ENCODE data around the gene REV1.

Gene REV1

GRCh38 chr2:99448556-99448955 lies 41.3 kb downstream of the REV1 start:
- no peaks in the 10 kb centered on the region for H3K9me3 Mint-ChIP-seq
- no peak overlapping the region for H3K27ac Mint-ChIP-seq
- H3K4me1 Mint-ChIP-seq: no peaks in the 10 kb centered on the region
- CTCF ChIA-PET: no interaction called here
- no peak for DNase-seq
- H3K36me3 Mint-ChIP-seq: peaks cover 25% of the 10 kb centered on the region
- no peaks in the 10 kb centered on the region for H3K27me3 Mint-ChIP-seq
- no peak overlapping the region for H3K4me3 Mint-ChIP-seq

- H3K27me3 Mint-ChIP-seq: no peaks in the 10 kb centered on the region
- H3K4me1 Mint-ChIP-seq: peaks cover under 1% of the 10 kb centered on the region
- no peak overlapping the region for H3K4me3 Mint-ChIP-seq
- H3K27ac Mint-ChIP-seq: no peak overlapping the region
- H3K9me3 Mint-ChIP-seq: no peaks in the 10 kb centered on the region
- CTCF ChIA-PET: interaction anchor here (0.6 kb wide), 1 partner anchor 279 kb away, joined by 3 read pairs; no protein-coding TSS in a partner anchor
- peaks cover 17% of the 10 kb centered on the region for H3K36me3 Mint-ChIP-seq
- no peak for DNase-seq
Measured at GRCh38 chr2:99445065-99445464, 44.8 kb downstream of the REV1 start.

DNA sequence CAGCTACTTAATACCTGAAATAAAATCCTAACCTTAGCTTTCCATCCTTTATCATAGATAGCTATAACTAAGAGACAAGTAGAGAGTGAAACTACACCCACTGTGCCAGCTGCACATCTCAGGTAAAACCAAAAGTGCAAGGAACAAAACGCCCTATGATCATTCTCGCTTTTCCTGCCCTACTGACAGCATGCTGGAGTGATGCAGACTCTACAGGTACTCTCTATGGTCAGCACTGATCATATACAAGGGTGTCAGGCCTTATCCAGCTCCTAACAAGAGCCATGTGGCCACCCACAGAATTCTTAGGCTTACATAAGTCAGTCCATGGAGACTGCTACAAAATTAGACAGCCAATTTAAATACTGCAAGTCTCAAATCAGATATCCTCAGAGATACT lies 45.6 kb downstream of the REV1 start:
- no peaks in the 10 kb centered on the region for H3K9me3 Mint-ChIP-seq
- no peak overlapping the region for H3K27ac Mint-ChIP-seq
- CTCF ChIA-PET: no interaction called here
- H3K4me1 Mint-ChIP-seq: peaks cover 3% of the 10 kb centered on the region
- H3K4me3 Mint-ChIP-seq: no peak overlapping the region
- peaks cover 17% of the 10 kb centered on the region for H3K36me3 Mint-ChIP-seq
- no peak for DNase-seq
- no peaks in the 10 kb centered on the region for H3K27me3 Mint-ChIP-seq

- Mint-ChIP-seq H3K9me3 (no peaks in the 10 kb centered on the region), H3K4me3 (no peak overlapping the region), H3K36me3 (peaks cover 15% of the 10 kb centered on the region), H3K27me3 (no peaks in the 10 kb centered on the region), H3K4me1 (peaks cover 3% of the 10 kb centered on the region), H3K27ac (no peak overlapping the region)
- no peak for DNase-seq
- CTCF ChIA-PET: no interaction called here
Measured at GRCh38 chr2:99442837-99443236, 47.0 kb downstream of the REV1 start.

GRCh38 chr2:99439971-99440505 lies 49.8 kb downstream of the REV1 start:
- Mint-ChIP-seq H3K4me1 (peaks cover 3% of the 10 kb centered on the region), H3K4me3 (no peak overlapping the region), H3K9me3 (no peaks in the 10 kb centered on the region), H3K27me3 (no peaks in the 10 kb centered on the region), H3K36me3 (peaks cover 13% of the 10 kb centered on the region), H3K27ac (no peak overlapping the region)
- CTCF ChIA-PET: no interaction called here
- DNase-seq: no peak

DNA sequence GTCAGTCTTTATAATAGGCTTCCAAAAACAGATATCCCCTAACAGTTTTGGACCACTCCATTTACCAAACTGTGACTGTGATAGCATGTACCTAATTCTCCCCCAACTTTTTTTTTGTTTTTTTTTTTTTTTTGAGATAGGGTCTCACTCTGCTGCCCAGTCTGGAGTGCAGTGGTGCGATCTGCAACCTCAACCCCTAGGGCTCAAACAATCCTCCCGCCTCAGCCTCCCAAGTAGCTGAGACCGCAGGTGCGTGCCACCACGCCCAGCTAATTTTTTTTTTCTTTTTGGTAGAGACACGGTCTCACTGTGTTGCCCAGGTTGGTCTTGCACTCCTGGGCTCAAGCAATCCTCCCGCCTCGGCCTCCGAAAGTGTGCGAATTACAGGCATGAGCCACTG lies 52.9 kb downstream of the REV1 start:
- peaks cover 13% of the 10 kb centered on the region for H3K36me3 Mint-ChIP-seq
- CTCF ChIA-PET: no interaction called here

GRCh38 chr2:99433340-99433739 lies 56.5 kb downstream of the REV1 start:
- Mint-ChIP-seq H3K27ac (no peak overlapping the region), H3K36me3 (peaks cover 22% of the 10 kb centered on the region)
- CTCF ChIA-PET: interaction anchor here (0.6 kb wide), 1 partner anchor 87 kb away, joined by 3 read pairs; no protein-coding TSS in a partner anchor

More for the DNA sequence above, 52.9 kb downstream of the REV1 start:
- H3K27me3 Mint-ChIP-seq: no peaks in the 10 kb centered on the region
- no peak overlapping the region for H3K27ac Mint-ChIP-seq
- DNase-seq: no peak
- H3K9me3 Mint-ChIP-seq: no peaks in the 10 kb centered on the region
- peaks cover 3% of the 10 kb centered on the region for H3K4me1 Mint-ChIP-seq
- H3K4me3 Mint-ChIP-seq: no peak overlapping the region

GRCh38 chr2:99431587-99432275 lies 58.1 kb downstream of the REV1 start:
- Mint-ChIP-seq H3K4me3 (no peak overlapping the region), H3K9me3 (no peaks in the 10 kb centered on the region), H3K27me3 (no peaks in the 10 kb centered on the region), H3K36me3 (peaks cover 23% of the 10 kb centered on the region), H3K4me1 (peaks cover 10% of the 10 kb centered on the region), H3K27ac (no peak overlapping the region)
- CTCF ChIA-PET: no interaction called here
- DNase-seq: no peak

More at GRCh38 chr2:99433340-99433739, 56.5 kb downstream of the REV1 start:
- no peaks in the 10 kb centered on the region for H3K27me3 Mint-ChIP-seq
- peaks cover 10% of the 10 kb centered on the region for H3K4me1 Mint-ChIP-seq
- no peak for DNase-seq
- H3K9me3 Mint-ChIP-seq: no peaks in the 10 kb centered on the region
- H3K4me3 Mint-ChIP-seq: no peak overlapping the region

DNA sequence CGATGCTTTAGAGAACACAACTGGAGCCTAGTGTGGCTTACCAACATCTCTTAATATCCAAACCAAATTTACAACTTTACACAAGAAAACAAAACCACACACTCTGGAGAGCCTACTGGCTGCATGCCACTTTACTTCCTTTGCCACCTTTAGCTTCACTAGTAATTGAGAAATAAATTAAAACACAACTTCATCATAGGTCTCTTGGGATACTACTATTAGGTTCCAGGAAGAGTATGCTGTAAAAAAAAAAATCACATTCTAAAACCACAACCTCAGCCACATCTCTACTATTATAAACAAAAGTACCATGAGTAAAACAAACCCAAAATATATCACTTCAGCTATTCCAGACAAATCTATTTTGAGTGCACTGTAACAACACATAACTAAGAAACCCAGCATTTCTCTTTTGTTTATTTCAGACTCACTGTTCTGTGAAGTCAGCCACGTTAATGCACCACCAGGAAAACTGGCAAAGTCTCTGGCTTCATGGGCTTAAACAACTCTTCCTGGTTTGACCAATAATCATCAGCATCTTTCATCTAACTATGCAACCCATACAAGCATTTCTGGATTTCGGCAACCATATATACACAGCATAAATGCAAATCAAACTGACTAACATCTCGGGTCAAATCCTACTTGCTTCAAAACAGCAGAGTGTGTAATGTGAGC lies 59.1 kb downstream of the REV1 start:
- peaks cover 10% of the 10 kb centered on the region for H3K4me1 Mint-ChIP-seq
- H3K36me3 Mint-ChIP-seq: peaks cover 23% of the 10 kb centered on the region
- H3K4me3 Mint-ChIP-seq: no peak overlapping the region
- H3K27me3 Mint-ChIP-seq: no peaks in the 10 kb centered on the region
- H3K27ac Mint-ChIP-seq: no peak overlapping the region
- H3K9me3 Mint-ChIP-seq: no peaks in the 10 kb centered on the region
- DNase-seq: no peak
- CTCF ChIA-PET: no interaction called here

DNA sequence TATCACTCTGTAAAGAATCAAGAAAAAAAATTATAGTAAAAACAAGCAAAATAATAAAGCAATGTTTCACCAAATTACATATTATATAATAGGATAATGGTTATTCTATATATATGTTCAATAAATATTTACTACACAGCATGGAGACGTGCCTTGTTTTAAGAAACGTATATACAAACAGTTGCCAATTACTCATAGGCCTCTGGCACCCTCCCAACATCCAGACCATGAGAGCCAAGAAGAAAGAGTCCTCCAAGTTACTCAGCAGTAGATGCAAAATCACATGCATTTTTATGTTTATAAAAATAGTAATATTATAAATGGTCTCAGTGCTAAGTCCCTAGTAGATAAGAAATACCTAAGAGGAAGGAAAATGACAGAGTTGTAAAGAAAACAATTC lies 64.8 kb downstream of the REV1 start:
- Mint-ChIP-seq H3K4me3 (no peak overlapping the region), H3K27ac (no peak overlapping the region), H3K4me1 (no peaks in the 10 kb centered on the region), H3K9me3 (no peaks in the 10 kb centered on the region), H3K36me3 (peaks cover 35% of the 10 kb centered on the region), H3K27me3 (no peaks in the 10 kb centered on the region)
- CTCF ChIA-PET: no interaction called here
- DNase-seq: no peak

DNA sequence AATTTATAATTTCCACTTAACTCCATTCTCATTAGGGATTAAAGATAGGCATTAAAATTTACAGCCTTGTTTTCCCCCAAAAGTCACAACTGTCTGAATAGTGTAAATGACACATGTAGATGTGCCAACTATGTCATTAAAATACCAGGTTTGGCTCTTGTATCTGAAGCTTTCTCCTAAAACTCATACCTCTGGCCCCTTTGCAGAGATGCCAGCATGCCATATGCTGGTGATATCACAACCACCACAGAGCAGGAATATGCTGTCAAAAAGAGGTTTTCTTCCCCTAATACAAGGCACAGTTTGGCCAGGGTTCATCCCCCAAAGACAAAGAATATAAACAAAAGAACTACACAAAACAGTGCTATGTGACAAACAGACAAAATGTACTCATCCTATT lies 65.4 kb downstream of the REV1 start:
- CTCF ChIA-PET: no interaction called here

GRCh38 chr2:99422599-99422998 lies 67.2 kb downstream of the REV1 start:
- no peak for DNase-seq
- no peaks in the 10 kb centered on the region for H3K27me3 Mint-ChIP-seq
- H3K9me3 Mint-ChIP-seq: no peaks in the 10 kb centered on the region
- peaks cover 38% of the 10 kb centered on the region for H3K36me3 Mint-ChIP-seq
- CTCF ChIA-PET: no interaction called here
- no peak overlapping the region for H3K4me3 Mint-ChIP-seq
- no peaks in the 10 kb centered on the region for H3K4me1 Mint-ChIP-seq
- H3K27ac Mint-ChIP-seq: no peak overlapping the region

More for the DNA sequence above, 65.4 kb downstream of the REV1 start:
- no peak overlapping the region for H3K4me3 Mint-ChIP-seq
- H3K4me1 Mint-ChIP-seq: no peaks in the 10 kb centered on the region
- DNase-seq: no peak
- peaks cover 38% of the 10 kb centered on the region for H3K36me3 Mint-ChIP-seq
- H3K9me3 Mint-ChIP-seq: no peaks in the 10 kb centered on the region
- H3K27ac Mint-ChIP-seq: no peak overlapping the region
- H3K27me3 Mint-ChIP-seq: no peaks in the 10 kb centered on the region

- DNase-seq: no peak
- H3K27ac Mint-ChIP-seq: no peak overlapping the region
- CTCF ChIA-PET: no interaction called here
- no peaks in the 10 kb centered on the region for H3K27me3 Mint-ChIP-seq
- H3K4me3 Mint-ChIP-seq: no peak overlapping the region
- no peaks in the 10 kb centered on the region for H3K9me3 Mint-ChIP-seq
- H3K36me3 Mint-ChIP-seq: peaks cover 39% of the 10 kb centered on the region
- no peaks in the 10 kb centered on the region for H3K4me1 Mint-ChIP-seq
Measured at GRCh38 chr2:99421469-99421868, 68.3 kb downstream of the REV1 start.

GRCh38 chr2:99420751-99421299 lies 69.0 kb downstream of the REV1 start:
- H3K27me3 Mint-ChIP-seq: no peaks in the 10 kb centered on the region
- no peaks in the 10 kb centered on the region for H3K4me1 Mint-ChIP-seq
- CTCF ChIA-PET: no interaction called here
- H3K4me3 Mint-ChIP-seq: no peak overlapping the region
- no peaks in the 10 kb centered on the region for H3K9me3 Mint-ChIP-seq
- no peak overlapping the region for H3K27ac Mint-ChIP-seq
- H3K36me3 Mint-ChIP-seq: peaks cover 43% of the 10 kb centered on the region
- no peak for DNase-seq

- CTCF ChIA-PET: no interaction called here
- Mint-ChIP-seq H3K36me3 (peaks cover 43% of the 10 kb centered on the region), H3K27ac (no peak overlapping the region), H3K4me1 (no peaks in the 10 kb centered on the region), H3K27me3 (no peaks in the 10 kb centered on the region), H3K4me3 (no peak overlapping the region), H3K9me3 (no peaks in the 10 kb centered on the region)
- DNase-seq: no peak
Measured at GRCh38 chr2:99420031-99420430, 69.8 kb downstream of the REV1 start.

All from activated naive CD4-positive, alpha-beta T cell treated with anti-CD3 and anti-CD28 coated beads, Interleukin-2, amount 10 ng/mL, durations not matched to agents 7 days and 5 days (primary cell).